Activated CD8-positive, alpha-beta memory T cell treated with anti-CD3 and anti-CD28 coated beads, Interleukin-2, amount 10 ng/mL, durations not matched to agents 7 days and 5 days (primary cell): ENCODE results near the gene SLIT3. TPM values are rescaled to one million over a fixed set of nuclear protein-coding genes. Genes with fewer than 3 reads are reported as not detected.
"Not testable (repeated sequence)": the region's sequence is repeated elsewhere in the genome, so short reads cannot be mapped to it uniquely, and the experiment has no call there.

Experiments used
- ATAC-seq: fragments of 150-1000 bp; cut with Tn5 transposase; one replicate; pipeline ENCODE4 v1.10.0; 2021; ENCODE audit warnings: moderate library complexity
- CTCF ChIA-PET: fragments of 350-600 bp; sonication (Branson Sonifier 250); formaldehyde crosslinking; loops from one replicate; lab custom pipeline; 2021; ENCODE audit warnings: antibody characterized with exemption; lab: Charles Lee
- DNase-seq: peaks from one replicate; pipeline ENCODE4 v3.0.0-alpha.2; 2020
- H3K27ac Mint-ChIP-seq: one replicate; pipeline ENCODE4 v1.8.0; 2021; ENCODE audit warnings: mild to moderate bottlenecking, mixed read lengths
- H3K27me3 Mint-ChIP-seq: one replicate; pipeline ENCODE4 v1.8.0; 2021; ENCODE audit warnings: mixed read lengths
- H3K36me3 Mint-ChIP-seq: one replicate; pipeline ENCODE4 v1.8.0; 2021; ENCODE audit warnings: mild to moderate bottlenecking, mixed read lengths
- H3K4me1 Mint-ChIP-seq: one replicate; pipeline ENCODE4 v1.8.0; 2021; ENCODE audit warnings: mixed read lengths
- H3K4me3 Mint-ChIP-seq: one replicate; pipeline ENCODE4 v1.8.0; 2021; ENCODE audit warnings: mild to moderate bottlenecking, moderate library complexity, mixed read lengths
- H3K9me3 Mint-ChIP-seq: one replicate; pipeline ENCODE4 v1.8.0; 2022; ENCODE audit warnings: low read depth, mixed read lengths
- total RNA-seq, 2 experiments: library from RNA; stranded (reverse); gene quantifications; one replicate each; pipeline ENCODE4 v1.2.3, GENCODE V29; 2021

SLIT3 gene
- total RNA-seq, 2 experiments from 2014 or later: 0.09 TPM; not detected in 1

GRCh38 chr5:169218176-169218575, 82.8 kb downstream of the SLIT3 start:
- Mint-ChIP-seq H3K4me1 (no peaks in the 10 kb centered on the region), H3K4me3 (no peak overlapping the region), H3K27ac (no peak overlapping the region), H3K27me3 (no peaks in the 10 kb centered on the region), H3K9me3 (no peaks in the 10 kb centered on the region), H3K36me3 (no peaks in the 10 kb centered on the region)
- CTCF ChIA-PET: no interaction called here
- DNase-seq: no peak
- no peak for ATAC-seq

GRCh38 chr5:169216866-169217265, 84.1 kb downstream of the SLIT3 start:
- Mint-ChIP-seq H3K27ac (no peak overlapping the region), H3K27me3 (no peaks in the 10 kb centered on the region), H3K36me3 (no peaks in the 10 kb centered on the region), H3K9me3 (no peaks in the 10 kb centered on the region), H3K4me1 (no peaks in the 10 kb centered on the region), H3K4me3 (no peak overlapping the region)
- ATAC-seq (no peak), DNase-seq (no peak)
- CTCF ChIA-PET: interaction anchor here (0.7 kb wide), 1 partner anchor 43 kb away, joined by 3 read pairs; no protein-coding TSS in a partner anchor

GRCh38 chr5:169213479-169213878, 87.5 kb downstream of the SLIT3 start:
- DNase-seq (no peak), ATAC-seq (no peak)
- no peak overlapping the region for H3K27ac Mint-ChIP-seq
- no peaks in the 10 kb centered on the region for H3K36me3 Mint-ChIP-seq
- no peaks in the 10 kb centered on the region for H3K27me3 Mint-ChIP-seq
- no peaks in the 10 kb centered on the region for H3K9me3 Mint-ChIP-seq
- CTCF ChIA-PET: no interaction called here
- no peak overlapping the region for H3K4me3 Mint-ChIP-seq
- H3K4me1 Mint-ChIP-seq: no peaks in the 10 kb centered on the region

- CTCF ChIA-PET, H3K4me3 Mint-ChIP-seq, H3K36me3 Mint-ChIP-seq, H3K27me3 Mint-ChIP-seq, ATAC-seq, H3K9me3 Mint-ChIP-seq, H3K4me1 Mint-ChIP-seq, H3K27ac Mint-ChIP-seq, DNase-seq: not testable (repeated sequence)
Observed at GRCh38 chr5:169211761-169212160, 89.2 kb downstream of the SLIT3 start.

GRCh38 chr5:169204788-169205400, 96.0 kb downstream of the SLIT3 start:
- H3K27me3 Mint-ChIP-seq: no peaks in the 10 kb centered on the region
- ATAC-seq: no peak
- H3K4me3 Mint-ChIP-seq: no peak overlapping the region
- no peak overlapping the region for H3K27ac Mint-ChIP-seq
- CTCF ChIA-PET: no interaction called here
- no peaks in the 10 kb centered on the region for H3K9me3 Mint-ChIP-seq
- H3K36me3 Mint-ChIP-seq: no peaks in the 10 kb centered on the region
- no peaks in the 10 kb centered on the region for H3K4me1 Mint-ChIP-seq
- DNase-seq: no peak

- ATAC-seq: no peak
- Mint-ChIP-seq H3K27me3 (no peaks in the 10 kb centered on the region), H3K36me3 (no peaks in the 10 kb centered on the region), H3K27ac (no peak overlapping the region), H3K9me3 (no peaks in the 10 kb centered on the region), H3K4me3 (no peak overlapping the region), H3K4me1 (no peaks in the 10 kb centered on the region)
- CTCF ChIA-PET: no interaction called here
- DNase-seq: no peak
Observed at GRCh38 chr5:169202969-169203368, 98.0 kb downstream of the SLIT3 start.

GRCh38 chr5:169201597-169201996, 99.3 kb downstream of the SLIT3 start:
- CTCF ChIA-PET: no interaction called here
- Mint-ChIP-seq H3K9me3 (no peaks in the 10 kb centered on the region), H3K27ac (no peak overlapping the region), H3K4me3 (no peak overlapping the region), H3K27me3 (no peaks in the 10 kb centered on the region), H3K4me1 (no peaks in the 10 kb centered on the region), H3K36me3 (no peaks in the 10 kb centered on the region)
- DNase-seq (no peak), ATAC-seq (no peak)

GRCh38 chr5:169200125-169200778, 100.7 kb downstream of the SLIT3 start:
- no peak for DNase-seq
- Mint-ChIP-seq H3K4me3 (no peak overlapping the region), H3K36me3 (no peaks in the 10 kb centered on the region), H3K27me3 (no peaks in the 10 kb centered on the region), H3K4me1 (no peaks in the 10 kb centered on the region), H3K27ac (no peak overlapping the region), H3K9me3 (no peaks in the 10 kb centered on the region)
- no peak for ATAC-seq
- CTCF ChIA-PET: no interaction called here

- no peaks in the 10 kb centered on the region for H3K9me3 Mint-ChIP-seq
- no peak overlapping the region for H3K27ac Mint-ChIP-seq
- ATAC-seq (no peak), DNase-seq (no peak)
- H3K4me3 Mint-ChIP-seq: no peak overlapping the region
- H3K36me3 Mint-ChIP-seq: no peaks in the 10 kb centered on the region
- CTCF ChIA-PET: no interaction called here
- no peaks in the 10 kb centered on the region for H3K27me3 Mint-ChIP-seq
- H3K4me1 Mint-ChIP-seq: no peaks in the 10 kb centered on the region
Observed at GRCh38 chr5:169197343-169197742, 103.6 kb downstream of the SLIT3 start.

GRCh38 chr5:169196059-169196458, 104.9 kb downstream of the SLIT3 start:
- DNase-seq (no peak), ATAC-seq (no peak)
- no peak overlapping the region for H3K27ac Mint-ChIP-seq
- no peaks in the 10 kb centered on the region for H3K9me3 Mint-ChIP-seq
- no peak overlapping the region for H3K4me3 Mint-ChIP-seq
- CTCF ChIA-PET: no interaction called here
- no peaks in the 10 kb centered on the region for H3K4me1 Mint-ChIP-seq
- H3K27me3 Mint-ChIP-seq: no peaks in the 10 kb centered on the region
- H3K36me3 Mint-ChIP-seq: no peaks in the 10 kb centered on the region

- Mint-ChIP-seq H3K36me3 (no peaks in the 10 kb centered on the region), H3K27ac (no peak overlapping the region), H3K27me3 (no peaks in the 10 kb centered on the region), H3K4me1 (no peaks in the 10 kb centered on the region), H3K4me3 (no peak overlapping the region), H3K9me3 (no peaks in the 10 kb centered on the region)
- no peak for DNase-seq
- CTCF ChIA-PET: no interaction called here
- no peak for ATAC-seq
Observed at GRCh38 chr5:169195601-169196000, 105.3 kb downstream of the SLIT3 start.

GRCh38 chr5:169192536-169192935, 108.4 kb downstream of the SLIT3 start:
- no peaks in the 10 kb centered on the region for H3K9me3 Mint-ChIP-seq
- DNase-seq: no peak
- H3K27ac Mint-ChIP-seq: no peak overlapping the region
- H3K27me3 Mint-ChIP-seq: no peaks in the 10 kb centered on the region
- CTCF ChIA-PET: no interaction called here
- no peaks in the 10 kb centered on the region for H3K36me3 Mint-ChIP-seq
- no peaks in the 10 kb centered on the region for H3K4me1 Mint-ChIP-seq
- H3K4me3 Mint-ChIP-seq: no peak overlapping the region
- ATAC-seq: no peak

GRCh38 chr5:169190849-169191248, 110.1 kb downstream of the SLIT3 start:
- Mint-ChIP-seq H3K36me3 (no peaks in the 10 kb centered on the region), H3K4me1 (no peaks in the 10 kb centered on the region), H3K4me3 (no peak overlapping the region), H3K27me3 (no peaks in the 10 kb centered on the region), H3K9me3 (no peaks in the 10 kb centered on the region), H3K27ac (no peak overlapping the region)
- CTCF ChIA-PET: no interaction called here
- ATAC-seq (no peak), DNase-seq (no peak)

- CTCF ChIA-PET: no interaction called here
Observed at GRCh38 chr5:169185626-169186025, 115.3 kb downstream of the SLIT3 start.

More at GRCh38 chr5:169185626-169186025, 115.3 kb downstream of the SLIT3 start:
- Mint-ChIP-seq H3K27ac (no peak overlapping the region), H3K27me3 (no peaks in the 10 kb centered on the region), H3K4me3 (no peak overlapping the region), H3K36me3 (no peaks in the 10 kb centered on the region), H3K4me1 (no peaks in the 10 kb centered on the region), H3K9me3 (no peaks in the 10 kb centered on the region)
- no peak for ATAC-seq
- DNase-seq: no peak
